Endodermal cell (in vitro differentiated cells): ENCODE results near the gene TECPR1. TPM values are rescaled to one million over a fixed set of nuclear protein-coding genes. Genes with fewer than 3 reads are reported as not detected.

Source experiments
- DNase-seq: peaks from one replicate; pipeline ENCODE4 v3.0.0-alpha.2; 2017
- H3K27ac ChIP-seq: 2 replicates; pipeline ENCODE4 v1.5.1; 2013; ENCODE audit warnings: mild to moderate bottlenecking, low read depth, low read length, moderate library complexity
- H3K27me3 ChIP-seq: 2 replicates; pipeline ENCODE4 v1.6.1; 2013; ENCODE audit warnings: mild to moderate bottlenecking, low read length, moderate library complexity; ENCODE audit not compliant: insufficient read depth, control insufficient read depth, poor library complexity, severe bottlenecking
- H3K36me3 ChIP-seq: 2 replicates; pipeline ENCODE4 v1.7.0; 2013; ENCODE audit warnings: mild to moderate bottlenecking, low read length, moderate library complexity; ENCODE audit not compliant: control insufficient read depth, insufficient read depth
- H3K4me1 ChIP-seq: one replicate; pipeline ENCODE4 v1.7.0; 2013; ENCODE audit warnings: low read length; ENCODE audit not compliant: control insufficient read depth, insufficient read depth
- H3K4me3 ChIP-seq: 2 replicates; pipeline ENCODE4 v1.5.1; 2013; ENCODE audit warnings: mild to moderate bottlenecking, low read length, moderate library complexity
- H3K9ac ChIP-seq: 2 replicates; pipeline ENCODE4 v1.6.1; 2013; ENCODE audit warnings: mild to moderate bottlenecking, low read length, moderate library complexity; ENCODE audit not compliant: poor library complexity, severe bottlenecking; ENCODE audit errors: extremely low read depth
- H3K9me3 ChIP-seq: 2 replicates; pipeline ENCODE4 v1.6.1; 2013; ENCODE audit warnings: mild to moderate bottlenecking, low read length, moderate library complexity; ENCODE audit not compliant: control insufficient read depth
- H3K27ac Mint-ChIP-seq: 2 replicates; pipeline ENCODE4 v1.8.0; 2020; ENCODE audit warnings: mixed read lengths
- H3K27me3 Mint-ChIP-seq: 2 replicates; pipeline ENCODE4 v1.8.0; 2021; ENCODE audit warnings: mild to moderate bottlenecking, mixed read lengths; ENCODE audit not compliant: insufficient read depth
- H3K36me3 Mint-ChIP-seq: 2 replicates; pipeline ENCODE4 v1.8.0; 2020; ENCODE audit warnings: low read depth, mixed read lengths
- H3K4me1 Mint-ChIP-seq: 2 replicates; pipeline ENCODE4 v1.8.0; 2020; ENCODE audit warnings: mixed read lengths
- H3K4me3 Mint-ChIP-seq: 2 replicates; pipeline ENCODE4 v1.8.0; 2020; ENCODE audit warnings: mild to moderate bottlenecking, moderate library complexity, mixed read lengths
- H3K9me3 Mint-ChIP-seq: 2 replicates; pipeline ENCODE4 v1.8.0; 2020; ENCODE audit warnings: mild to moderate bottlenecking, mixed read lengths
- WGBS, 2 experiments: methylation state at CpG; one replicate each; pipeline versions ENCODE4 v1.1.5 to v1.1.7; 2013; ENCODE audit warnings: missing lambda C conversion rate in 2 of 2, mixed read lengths in 1 of 2; ENCODE audit not compliant: insufficient coverage in 1 of 2, insufficient read length in 1 of 2; 5-methylcytosine and 5-hydroxymethylcytosine counted together
- total RNA-seq, 2 donors: library from RNA; stranded (reverse); fragmentation: NEBNext Ultra II Directional in 1 of 2; extraction: Animal tissue kit (Norgen Biotek cat#: 25700) in 1 of 2; gene quantifications; 2 replicates in 1 of 2; 3 replicates in 1 of 2; pipeline ENCODE4 v1.2.1, GENCODE V29; 2021
- TF ChIP-seq, protein P1 (sequence below): fragments of 200-600 bp; sonication (generic); conservative IDR thresholded peaks from 2 replicates; pipeline ENCODE4 v1.5.0; 2021; ENCODE audit warnings: antibody characterized with exemption, mild to moderate bottlenecking

The TECPR1 gene
- total RNA-seq, 2 donors from 2014 or later, result 27.2 to 32.0 TPM

DNA sequence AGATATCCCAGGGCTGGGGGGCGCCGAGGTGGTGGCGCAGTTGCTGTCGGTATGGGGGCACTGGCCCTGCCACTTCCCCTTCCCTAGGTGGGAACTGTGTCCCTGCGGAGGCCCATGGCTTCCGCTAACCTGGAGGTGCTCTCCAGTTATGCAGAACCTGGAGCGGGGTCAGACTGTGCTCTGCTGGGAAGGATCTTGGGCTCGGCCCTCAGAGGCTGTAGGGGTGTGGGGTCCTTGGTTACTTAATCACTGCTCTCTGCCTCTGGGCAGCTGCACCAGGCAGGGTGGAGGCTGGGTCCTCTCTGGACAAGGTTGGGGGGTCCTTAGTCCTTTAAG, 31.8 kb upstream of the TECPR1 start:
- Histone ChIP-seq H3K4me1 (no peaks in the 10 kb centered on the region), H3K9ac (no peak overlapping the region), H3K9me3 (no peaks in the 10 kb centered on the region), H3K4me3 (peak overlapping the region; percentile 88), H3K36me3 (peaks cover 7% of the 10 kb centered on the region), H3K27ac (no peak overlapping the region), H3K27me3 (no peaks in the 10 kb centered on the region)
- peaks cover 25% of the 10 kb centered on the region for H3K4me1 Mint-ChIP-seq
- TF ChIP-seq, protein P1, sequence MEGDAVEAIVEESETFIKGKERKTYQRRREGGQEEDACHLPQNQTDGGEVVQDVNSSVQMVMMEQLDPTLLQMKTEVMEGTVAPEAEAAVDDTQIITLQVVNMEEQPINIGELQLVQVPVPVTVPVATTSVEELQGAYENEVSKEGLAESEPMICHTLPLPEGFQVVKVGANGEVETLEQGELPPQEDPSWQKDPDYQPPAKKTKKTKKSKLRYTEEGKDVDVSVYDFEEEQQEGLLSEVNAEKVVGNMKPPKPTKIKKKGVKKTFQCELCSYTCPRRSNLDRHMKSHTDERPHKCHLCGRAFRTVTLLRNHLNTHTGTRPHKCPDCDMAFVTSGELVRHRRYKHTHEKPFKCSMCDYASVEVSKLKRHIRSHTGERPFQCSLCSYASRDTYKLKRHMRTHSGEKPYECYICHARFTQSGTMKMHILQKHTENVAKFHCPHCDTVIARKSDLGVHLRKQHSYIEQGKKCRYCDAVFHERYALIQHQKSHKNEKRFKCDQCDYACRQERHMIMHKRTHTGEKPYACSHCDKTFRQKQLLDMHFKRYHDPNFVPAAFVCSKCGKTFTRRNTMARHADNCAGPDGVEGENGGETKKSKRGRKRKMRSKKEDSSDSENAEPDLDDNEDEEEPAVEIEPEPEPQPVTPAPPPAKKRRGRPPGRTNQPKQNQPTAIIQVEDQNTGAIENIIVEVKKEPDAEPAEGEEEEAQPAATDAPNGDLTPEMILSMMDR, result no peak
- peaks cover 9% of the 10 kb centered on the region for H3K36me3 Mint-ChIP-seq
- no peaks in the 10 kb centered on the region for H3K9me3 Mint-ChIP-seq
- H3K4me3 Mint-ChIP-seq, result peak overlapping the region; percentile 84
- H3K27ac Mint-ChIP-seq, result no peak overlapping the region
- no peak for DNase-seq
- H3K27me3 Mint-ChIP-seq, result no peaks in the 10 kb centered on the region
- 95 to 100% methylated on average over 5 to 8 of the region's 8 CpGs for WGBS, 2 experiments

DNA sequence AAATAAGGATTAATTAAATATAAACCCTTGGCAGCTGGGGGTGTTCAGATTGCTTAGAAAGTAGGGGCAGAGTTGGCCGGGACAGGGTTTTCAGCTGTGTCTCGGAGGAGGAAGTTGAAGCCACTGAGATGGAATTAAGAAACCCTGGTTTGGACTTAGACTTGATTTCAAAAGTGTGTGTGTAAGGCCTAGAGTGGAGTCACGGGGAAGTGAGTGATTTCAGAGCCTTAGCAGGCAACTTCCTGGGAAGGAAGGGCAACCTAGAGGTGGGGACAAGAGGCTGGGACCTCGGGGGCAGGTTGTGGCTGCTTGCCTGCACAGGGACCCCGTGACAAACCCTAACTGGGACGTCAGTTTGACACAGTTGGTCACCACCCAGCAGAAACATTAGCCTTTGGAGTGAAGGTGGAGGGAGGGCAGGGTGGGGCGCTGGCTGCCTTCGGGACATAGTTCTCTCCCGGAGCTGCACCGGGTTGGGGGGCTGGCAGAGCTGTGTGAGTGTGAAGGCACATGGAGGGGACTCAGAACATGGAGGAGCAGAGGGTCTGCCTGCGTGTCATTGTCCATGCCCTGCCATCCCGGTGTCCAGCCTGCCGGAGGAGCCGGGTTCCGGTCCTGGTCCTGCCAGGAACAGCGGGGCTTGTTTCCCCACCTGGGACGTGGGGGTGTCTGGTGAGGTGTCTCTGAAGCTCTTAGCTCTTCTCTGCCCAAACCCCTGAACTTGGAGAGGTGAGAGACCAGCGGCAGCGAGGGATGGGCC, 31.3 kb upstream of the TECPR1 start:
- Mint-ChIP-seq H3K4me1 (peaks cover 25% of the 10 kb centered on the region), H3K27me3 (no peaks in the 10 kb centered on the region), H3K9me3 (no peaks in the 10 kb centered on the region), H3K36me3 (peaks cover 6% of the 10 kb centered on the region), H3K27ac (peak overlapping the region; percentile 90), H3K4me3 (peak overlapping the region; percentile 84)
- H3K4me3 ChIP-seq, result peak overlapping the region; percentile 88
- WGBS, 2 experiments, result 91% methylated on average over 11 to 19 of the region's 19 CpGs
- DNase-seq, result no peak
- peaks cover 7% of the 10 kb centered on the region for H3K36me3 ChIP-seq
- no peaks in the 10 kb centered on the region for H3K9me3 ChIP-seq
- H3K4me1 ChIP-seq, result no peaks in the 10 kb centered on the region
- TF ChIP-seq, protein P1, result no peak
- H3K27me3 ChIP-seq, result no peaks in the 10 kb centered on the region
- H3K27ac ChIP-seq, result no peak overlapping the region
- H3K9ac ChIP-seq, result peak overlapping the region; percentile 85

DNA sequence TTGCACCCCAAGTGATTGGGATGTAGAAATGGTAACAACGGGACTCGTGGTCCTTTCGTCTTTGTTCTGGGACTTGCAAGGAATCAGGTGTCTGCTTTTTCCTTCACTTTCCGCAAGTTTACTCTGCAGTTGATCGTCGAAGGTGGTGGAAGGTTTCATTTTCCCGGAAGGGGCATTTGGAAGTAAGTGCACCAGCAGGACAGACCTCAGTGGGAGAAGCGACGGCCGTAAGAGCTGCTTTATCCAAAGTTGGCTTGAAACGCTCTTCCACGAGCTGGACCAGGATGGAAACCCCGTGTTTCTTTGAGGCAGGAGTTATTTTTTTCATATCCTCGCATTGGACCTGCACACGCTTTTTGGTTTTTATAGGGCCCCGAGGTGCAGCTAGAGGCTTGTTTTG, 30.7 kb upstream of the TECPR1 start:
- Mint-ChIP-seq H3K4me1 (peaks cover 25% of the 10 kb centered on the region), H3K27me3 (no peaks in the 10 kb centered on the region), H3K9me3 (no peaks in the 10 kb centered on the region), H3K27ac (peak overlapping the region; percentile 90), H3K36me3 (peaks cover 6% of the 10 kb centered on the region), H3K4me3 (peak overlapping the region; percentile 84)
- TF ChIP-seq, protein P1, result no peak
- Histone ChIP-seq H3K36me3 (peaks cover under 1% of the 10 kb centered on the region), H3K27me3 (no peaks in the 10 kb centered on the region), H3K9me3 (no peaks in the 10 kb centered on the region), H3K27ac (no peak overlapping the region), H3K9ac (peak overlapping the region; percentile 85), H3K4me1 (no peaks in the 10 kb centered on the region), H3K4me3 (peak overlapping the region; percentile 88)
- DNase-seq, result no peak
- WGBS, 2 experiments, result 66% methylated on average over 12 to 16 of the region's 16 CpGs
